Transverse colon (tissue), 4 donors: ENCODE measurements around the gene TMEM53.

Experiments
- CTCF ChIP-seq, 5 experiments: fragments of 200-600 bp in 3 of 5; fragments of 450-650 bp in 2 of 5; sonication (generic) in 3 of 5; IDR thresholded peaks; 1 replicate in 2 of 5; 2 replicates in 3 of 5; pipeline ENCODE4 v1.5.1; 2016 to 2017; ENCODE audit warnings: antibody characterized with exemption in 5 of 5, inconsistent platforms in 3 of 5, mild to moderate bottlenecking in 2 of 5, moderate library complexity in 1 of 5
- POLR2AphosphoS5 ChIP-seq, 3 donors: sonication (generic); formaldehyde crosslinking; IDR thresholded peaks; one replicate each; pipeline ENCODE4 v1.6.1; 2016; ENCODE audit warnings: antibody characterized with exemption in 3 of 3

GRCh38 chr1:44642925-44643324 lies 31.4 kb downstream of the TMEM53 start:
- no peak for TF ChIP-seq CTCF (IDR thresholded peaks at IDR 0.05)
- no peak for TF ChIP-seq POLR2AphosphoS5 (IDR thresholded peaks at IDR 0.05)
